HG02798 (cell line): ENCODE measurements around the gene KRCC1.
"Not testable (repeated sequence)": the region's sequence is repeated elsewhere in the genome, so short reads cannot be mapped to it uniquely, and the experiment has no call there.

Experiments used
- ATAC-seq: cut with Tn5 transposase; IDR thresholded peaks from one replicate; pipeline ENCODE4 v1.9.1; 2021; ENCODE audit warnings: mild to moderate bottlenecking; ENCODE audit not compliant: unreplicated experiment, poor library complexity

Gene KRCC1

DNA sequence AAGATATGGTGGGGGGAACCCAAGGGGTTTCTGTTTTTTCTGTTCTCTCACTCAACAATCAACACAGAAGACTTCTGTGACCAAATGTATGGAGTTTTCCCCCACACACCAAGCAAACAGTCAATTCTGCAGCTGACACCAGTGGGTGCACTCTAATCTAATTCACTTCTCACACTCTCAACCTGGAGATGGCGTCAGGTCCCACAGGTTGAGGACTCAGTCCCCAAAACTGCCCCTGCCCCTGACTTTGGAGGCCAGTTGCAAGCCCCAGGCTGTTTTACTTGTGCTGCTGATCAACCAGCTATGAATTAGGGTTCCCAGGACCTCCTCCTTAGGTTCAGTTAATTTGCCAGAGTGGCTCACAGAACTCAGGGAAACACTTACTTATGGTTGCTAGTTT, 45.4 kb downstream of the KRCC1 start:
- ATAC-seq: no peak

DNA sequence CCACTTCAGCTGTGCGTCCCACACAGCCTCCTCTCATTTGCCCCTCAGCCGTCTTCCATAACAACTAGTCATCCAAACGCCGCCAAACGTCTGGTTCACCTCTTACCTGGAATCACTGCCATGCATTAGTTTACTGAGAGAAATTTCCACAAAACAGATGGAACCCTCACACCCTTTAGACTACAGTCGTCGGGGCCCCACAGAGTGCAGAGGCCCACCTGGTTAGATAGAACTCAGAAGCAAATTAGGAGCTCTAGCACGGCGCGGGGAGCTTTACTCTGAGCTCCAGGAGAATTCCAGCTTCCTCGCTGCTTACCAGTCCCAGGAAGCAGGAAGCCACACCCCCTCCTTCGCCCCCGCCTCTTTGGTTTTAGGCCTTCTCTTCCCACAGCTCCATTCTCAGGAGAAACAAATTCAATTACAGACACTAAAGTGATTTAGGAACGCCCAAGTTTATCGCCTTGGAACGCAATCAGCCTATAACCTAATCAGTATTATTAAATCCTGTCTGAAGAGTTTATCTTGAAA, 48.6 kb downstream of the KRCC1 start:
- no peak for ATAC-seq

DNA sequence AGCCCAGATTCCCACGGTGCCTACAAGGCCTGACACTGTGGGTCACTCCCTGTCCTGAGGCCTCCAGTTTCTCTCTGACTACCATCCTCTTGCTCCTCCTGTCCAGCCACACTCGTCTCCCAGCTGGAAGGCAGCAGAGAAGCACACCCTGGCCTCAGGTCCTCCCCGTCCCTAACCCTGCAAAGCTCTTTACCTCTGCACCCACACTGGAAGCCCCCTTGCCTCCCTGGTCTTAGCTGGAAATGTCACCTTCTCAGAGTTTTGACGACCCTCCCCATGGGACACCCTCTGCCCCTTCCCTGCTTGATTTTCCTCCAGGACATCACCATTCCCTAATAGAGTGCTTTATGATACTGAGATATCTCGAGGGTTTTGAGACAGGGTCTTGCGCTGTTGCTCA, 49.8 kb downstream of the KRCC1 start:
- ATAC-seq: no peak

DNA sequence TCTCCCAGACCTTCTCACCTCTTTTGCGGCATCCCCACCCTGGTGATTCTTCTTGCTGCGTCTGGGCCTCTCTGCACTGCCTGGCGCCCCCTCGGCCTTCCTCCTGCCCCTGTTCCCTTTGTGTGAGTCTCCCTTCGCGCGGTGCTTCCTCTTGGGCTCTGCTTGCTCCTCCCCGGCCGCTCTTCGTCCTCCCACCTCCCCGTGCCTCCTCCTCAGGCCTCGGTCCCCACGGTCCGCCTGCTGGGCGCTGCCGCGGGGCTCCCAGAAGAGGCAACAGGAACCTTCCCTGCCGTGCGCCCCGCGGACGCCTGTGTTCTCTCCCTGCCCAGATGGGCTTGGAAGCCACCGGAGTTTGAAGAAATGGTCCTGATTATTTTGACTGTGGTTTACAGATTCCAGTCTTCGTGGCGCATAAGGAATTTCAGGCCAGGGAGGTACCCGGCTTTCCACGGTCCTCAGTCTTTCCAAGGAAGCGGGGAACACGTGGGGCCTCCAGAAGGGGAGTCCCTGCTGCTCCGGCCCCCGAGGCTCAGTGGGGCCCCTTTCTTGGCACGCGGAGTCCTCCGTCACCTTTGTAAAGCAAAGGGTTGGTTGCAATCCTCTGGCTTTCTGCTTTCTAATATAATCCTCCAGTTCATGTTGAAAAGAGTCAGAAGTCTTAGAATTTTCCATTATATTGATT, 52.4 kb downstream of the KRCC1 start:
- no peak for ATAC-seq

DNA sequence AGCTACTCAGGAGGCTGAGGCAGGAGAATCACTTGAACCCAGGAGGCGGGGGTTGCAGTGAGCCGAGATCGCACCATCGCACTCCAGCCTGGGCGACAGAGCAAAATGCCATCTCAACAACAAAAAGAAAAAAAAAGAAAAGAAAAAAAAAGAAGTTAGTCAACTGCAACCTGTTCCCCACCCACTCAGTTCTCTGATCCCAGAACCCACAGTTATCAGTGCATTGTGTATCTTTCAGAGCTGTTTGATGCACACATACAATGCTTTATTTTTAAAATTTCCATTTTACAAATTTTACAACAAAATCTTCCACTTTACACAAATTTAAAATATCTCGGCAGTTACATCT, 53.2 kb downstream of the KRCC1 start:
- no peak for ATAC-seq

DNA sequence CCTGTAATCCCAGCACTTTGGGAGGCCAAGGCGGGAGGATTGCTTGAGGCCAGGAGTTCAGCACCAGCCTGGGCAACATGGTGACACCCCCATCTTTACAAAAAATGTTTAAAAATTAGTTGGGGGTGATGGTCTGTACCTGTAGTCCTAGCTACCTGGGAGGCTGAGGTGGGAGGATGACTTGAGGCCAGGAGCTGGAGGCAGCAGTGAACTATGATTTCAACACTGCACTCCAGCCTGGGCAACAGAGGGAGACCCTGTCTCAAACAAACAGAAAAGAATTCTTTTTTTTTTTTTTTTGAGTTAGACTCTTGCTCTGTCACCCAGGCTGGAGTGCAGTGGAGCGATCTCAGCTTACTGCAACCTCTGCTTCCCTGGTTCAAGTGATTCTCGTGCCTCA, 55.1 kb downstream of the KRCC1 start:
- ATAC-seq: not testable (repeated sequence)

DNA sequence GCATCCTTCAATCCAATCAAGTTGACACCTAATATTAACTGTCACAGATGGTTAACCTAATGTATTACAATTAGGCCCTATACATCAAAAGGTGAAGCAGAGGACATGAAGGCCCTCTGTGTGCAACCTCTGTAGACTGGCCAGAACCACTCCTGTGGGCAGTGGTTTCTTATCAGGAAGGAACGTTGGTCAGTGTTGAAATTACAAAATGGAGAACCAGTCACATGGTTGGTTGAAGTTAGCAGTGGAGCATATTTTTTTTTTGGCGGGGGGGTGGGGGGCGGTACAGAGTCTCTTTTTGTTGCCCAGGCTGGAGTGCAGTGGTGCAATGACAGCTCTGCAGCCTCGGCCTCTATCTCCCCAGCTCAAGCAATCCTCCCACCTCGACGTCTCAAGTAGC, 59.0 kb downstream of the KRCC1 start:
- no peak for ATAC-seq

DNA sequence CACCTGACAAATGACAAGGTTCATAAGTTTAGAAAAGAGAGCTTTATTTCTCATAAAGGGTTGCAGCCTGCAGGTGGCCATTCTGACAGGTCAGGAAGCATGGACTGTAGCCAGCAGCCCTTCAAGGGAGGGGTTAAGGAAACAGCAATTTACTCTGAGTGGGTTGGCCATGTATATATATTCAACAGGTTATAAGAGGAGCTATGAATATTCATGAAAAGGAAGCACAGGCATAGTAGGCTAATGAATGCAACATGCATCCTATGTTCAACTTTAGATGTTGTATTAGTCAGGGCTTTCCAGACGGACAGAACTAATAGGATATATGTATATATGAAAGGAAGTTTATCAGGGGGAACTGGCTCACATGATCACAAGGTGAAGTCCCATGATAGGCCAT, 59.8 kb downstream of the KRCC1 start:
- ATAC-seq: no peak

DNA sequence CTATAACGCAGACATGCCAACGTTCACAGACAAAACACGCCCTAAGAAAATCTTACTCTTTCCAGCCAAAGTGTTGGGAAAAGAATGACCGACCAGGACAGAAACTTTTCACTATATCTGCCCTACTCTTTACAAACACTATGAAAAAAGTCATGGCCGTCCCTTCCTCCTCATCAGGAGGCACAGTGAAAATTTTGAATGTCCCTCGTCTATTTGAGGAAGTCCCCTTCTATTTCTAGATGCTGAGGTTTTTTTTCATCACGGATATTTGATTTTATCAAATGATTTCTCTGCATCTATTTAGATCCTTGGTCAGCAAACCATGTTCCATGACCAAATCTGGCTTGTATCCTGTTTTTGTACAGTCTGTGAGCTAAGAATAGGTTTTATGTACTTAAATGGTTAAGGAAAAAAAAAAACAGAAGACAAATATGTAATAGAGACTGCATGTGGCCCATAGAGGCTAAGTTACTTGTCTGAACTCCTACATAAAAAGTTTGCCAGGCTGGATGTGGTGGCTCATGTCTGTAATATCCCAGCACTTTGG, 61.2 kb downstream of the KRCC1 start:
- ATAC-seq: not testable (repeated sequence)

DNA sequence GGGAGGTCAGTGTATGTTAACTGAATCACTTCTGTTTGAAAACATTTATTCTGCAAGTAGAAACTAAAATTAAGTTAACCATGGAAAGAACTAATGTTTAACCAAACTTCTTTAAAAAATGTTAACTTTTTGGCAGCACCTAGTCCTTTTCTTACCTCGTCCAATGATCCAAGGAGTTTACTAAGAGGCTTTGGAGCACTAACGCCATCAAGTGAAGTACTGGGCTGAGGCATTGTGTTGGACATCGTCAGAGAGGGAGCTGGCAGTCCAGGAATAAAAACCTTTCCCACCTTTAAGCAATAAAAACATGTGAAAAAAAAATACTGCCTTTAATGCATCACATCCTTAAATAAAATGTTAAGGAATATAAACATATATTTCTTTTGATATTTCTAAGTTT, 63.0 kb downstream of the KRCC1 start:
- not testable (repeated sequence) for ATAC-seq

DNA sequence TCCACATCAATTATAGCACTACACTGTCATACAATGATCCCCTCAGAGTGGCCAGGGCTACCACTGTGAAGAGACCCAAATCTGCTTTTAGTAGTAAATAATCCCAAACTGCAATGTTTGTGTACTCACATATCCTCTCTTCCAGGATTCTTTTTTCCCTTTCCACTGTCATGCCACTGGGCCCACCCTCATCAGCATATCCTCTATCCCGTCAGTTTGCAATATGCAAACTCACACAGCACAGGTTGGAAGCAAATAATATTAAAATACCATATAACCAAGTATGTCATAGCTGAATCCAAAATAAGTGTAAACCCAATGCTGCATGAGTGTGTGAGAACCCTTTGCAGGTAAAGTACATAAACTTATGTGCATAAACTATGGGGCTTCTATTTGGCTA, 68.1 kb downstream of the KRCC1 start:
- not testable (repeated sequence) for ATAC-seq

DNA sequence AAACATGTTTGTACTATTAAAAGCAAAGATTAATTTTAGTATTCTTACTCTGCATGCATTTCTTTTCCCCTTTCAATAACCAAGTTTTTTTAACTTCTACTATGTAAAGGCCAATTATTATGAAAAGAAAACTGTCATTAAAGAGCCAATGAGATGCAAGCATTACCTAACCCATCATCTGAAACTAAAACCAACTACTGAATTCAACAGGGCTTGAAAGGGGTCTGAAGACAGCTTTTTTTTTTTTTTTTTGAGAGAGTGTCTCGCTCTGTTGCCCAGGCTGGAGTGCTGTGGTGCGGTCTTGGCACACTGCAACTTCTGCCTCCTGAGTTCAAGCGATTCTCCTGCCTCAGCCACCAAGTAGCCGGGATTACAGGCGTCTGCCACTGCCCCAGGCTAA, 69.7 kb downstream of the KRCC1 start:
- ATAC-seq: not testable (repeated sequence)

DNA sequence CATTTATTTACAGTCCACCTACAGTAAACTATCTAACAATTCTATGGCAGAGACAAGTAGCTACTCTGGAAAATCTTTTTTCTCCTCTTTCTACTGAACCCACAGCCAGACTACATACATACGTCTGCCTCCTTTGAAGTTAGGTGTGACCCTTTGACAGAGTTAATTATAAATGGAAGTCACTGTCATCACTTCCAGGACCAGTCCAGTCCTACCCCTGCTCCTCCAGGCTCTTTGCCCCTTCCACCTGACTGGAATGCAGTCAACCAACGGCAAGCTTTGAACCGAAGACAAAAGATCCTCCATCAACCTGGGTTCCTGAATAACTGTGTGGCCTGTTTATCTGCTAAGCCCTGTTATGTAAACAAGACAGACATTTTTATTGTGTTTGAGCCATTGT, 74.4 kb downstream of the KRCC1 start:
- ATAC-seq: not testable (repeated sequence)
